Retinal pigment epithelial cell (primary cell): Measurements from ENCODE around the gene YY1AP1.
"Not testable (repeated sequence)": the region's sequence is repeated elsewhere in the genome, so short reads cannot be mapped to it uniquely, and the experiment has no call there.

ENCODE experiments used
- DNase-seq: peaks from one replicate; pipeline ENCODE4 v3.0.0-alpha.2; 2010; ENCODE audit warnings: low read depth
- H3K4me3 ChIP-seq: 2 replicates; pipeline ENCODE4 v1.5.1; 2011; ENCODE audit warnings: mild to moderate bottlenecking, low read length, control low read depth, moderate library complexity
- TF ChIP-seq, protein P1 (sequence below): conservative IDR thresholded peaks from 2 replicates; pipeline ENCODE4 v1.5.1; 2011; ENCODE audit warnings: low read depth, low read length, control low read depth, inconsistent platforms

The YY1AP1 gene

DNA sequence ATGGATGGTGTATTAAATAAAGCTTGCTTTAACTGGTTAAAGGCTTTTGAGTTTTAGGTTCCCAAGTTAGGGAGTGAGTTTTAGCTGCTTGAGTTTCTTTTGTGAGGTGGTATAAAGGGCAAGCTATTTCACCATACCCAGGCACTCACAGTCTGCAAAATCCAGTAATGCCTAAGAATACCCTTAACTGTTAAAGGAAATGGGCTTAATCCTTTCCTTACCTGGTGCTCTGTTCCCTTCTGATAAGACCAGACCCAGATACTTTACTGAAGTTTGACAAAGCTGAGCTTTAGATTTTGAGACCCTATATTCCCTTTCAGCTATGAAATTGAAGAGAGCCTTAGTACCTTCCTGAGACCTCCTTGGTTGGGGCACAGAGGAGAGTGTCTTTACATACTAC, 48.2 kb downstream of the YY1AP1 start:
- no peak overlapping the region for H3K4me3 ChIP-seq
- TF ChIP-seq, protein P1, sequence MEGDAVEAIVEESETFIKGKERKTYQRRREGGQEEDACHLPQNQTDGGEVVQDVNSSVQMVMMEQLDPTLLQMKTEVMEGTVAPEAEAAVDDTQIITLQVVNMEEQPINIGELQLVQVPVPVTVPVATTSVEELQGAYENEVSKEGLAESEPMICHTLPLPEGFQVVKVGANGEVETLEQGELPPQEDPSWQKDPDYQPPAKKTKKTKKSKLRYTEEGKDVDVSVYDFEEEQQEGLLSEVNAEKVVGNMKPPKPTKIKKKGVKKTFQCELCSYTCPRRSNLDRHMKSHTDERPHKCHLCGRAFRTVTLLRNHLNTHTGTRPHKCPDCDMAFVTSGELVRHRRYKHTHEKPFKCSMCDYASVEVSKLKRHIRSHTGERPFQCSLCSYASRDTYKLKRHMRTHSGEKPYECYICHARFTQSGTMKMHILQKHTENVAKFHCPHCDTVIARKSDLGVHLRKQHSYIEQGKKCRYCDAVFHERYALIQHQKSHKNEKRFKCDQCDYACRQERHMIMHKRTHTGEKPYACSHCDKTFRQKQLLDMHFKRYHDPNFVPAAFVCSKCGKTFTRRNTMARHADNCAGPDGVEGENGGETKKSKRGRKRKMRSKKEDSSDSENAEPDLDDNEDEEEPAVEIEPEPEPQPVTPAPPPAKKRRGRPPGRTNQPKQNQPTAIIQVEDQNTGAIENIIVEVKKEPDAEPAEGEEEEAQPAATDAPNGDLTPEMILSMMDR: no peak
- no peak for DNase-seq

DNA sequence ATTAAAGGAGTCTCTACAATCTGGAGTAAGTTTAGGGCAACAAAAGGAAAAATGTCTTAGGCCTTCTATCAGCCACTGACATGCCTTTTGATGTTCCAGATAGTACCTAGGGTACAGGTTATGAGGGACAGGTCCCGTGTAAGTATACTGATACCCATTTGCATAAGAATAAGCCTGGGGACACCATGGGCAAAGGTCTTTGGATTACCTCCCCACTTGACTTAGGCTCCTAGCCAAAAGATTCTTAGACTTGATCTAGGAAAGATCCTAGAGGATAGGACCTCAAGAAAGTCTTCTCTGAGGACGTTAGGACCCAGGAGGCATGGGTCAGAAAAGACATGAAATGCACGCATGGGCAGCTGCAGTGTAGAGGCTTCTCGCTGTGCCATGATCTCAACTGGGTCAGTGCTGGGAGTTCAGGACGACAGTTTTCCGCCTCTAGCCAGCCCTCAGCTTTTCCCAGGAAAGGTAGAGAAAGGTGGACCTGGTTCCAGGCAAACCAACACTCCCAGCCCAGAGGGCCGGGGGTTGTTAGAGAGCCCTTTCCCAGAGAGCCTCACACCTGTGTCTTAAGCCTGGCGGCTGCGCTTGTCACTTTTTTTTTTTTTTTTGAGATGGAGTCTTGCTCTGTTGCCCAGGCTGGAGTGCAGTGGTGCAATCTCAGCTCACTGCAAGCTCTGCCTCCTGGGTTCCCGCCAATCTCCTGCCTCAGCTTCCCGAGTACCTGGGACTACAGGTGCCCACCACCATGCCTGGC, 52.0 kb downstream of the YY1AP1 start:
- TF ChIP-seq, protein P1: no peak
- DNase-seq: no peak
- H3K4me3 ChIP-seq: no peak overlapping the region

- not testable (repeated sequence) for DNase-seq, H3K4me3 ChIP-seq
Observed at GRCh38 chr1:155626428-155626827, 62.1 kb downstream of the YY1AP1 start.

GRCh38 chr1:155623357-155623756, 65.2 kb downstream of the YY1AP1 start:
- TF ChIP-seq, protein P1: no peak
- no peak for DNase-seq
- no peak overlapping the region for H3K4me3 ChIP-seq

DNA sequence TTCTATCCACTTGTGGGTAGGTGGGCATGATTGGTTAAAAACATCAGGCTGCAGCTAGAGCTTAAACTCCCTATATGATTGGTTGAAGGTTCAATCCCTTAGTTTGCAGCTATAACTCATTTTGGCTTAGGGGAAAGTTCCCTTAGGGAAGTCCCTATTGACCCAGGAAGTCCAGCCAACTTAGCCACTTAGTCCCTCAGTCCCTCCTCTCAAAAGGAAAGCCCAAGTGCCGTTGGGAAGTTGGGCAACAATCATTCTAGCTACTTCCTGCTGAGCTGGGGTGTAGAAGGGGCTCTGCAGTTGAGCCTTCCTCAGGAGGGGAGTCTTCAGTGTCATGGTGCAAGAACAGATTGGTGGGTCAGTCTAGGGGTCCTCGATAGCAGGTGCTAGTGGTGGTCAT, 66.4 kb downstream of the YY1AP1 start:
- DNase-seq: no peak
- no peak overlapping the region for H3K4me3 ChIP-seq
- TF ChIP-seq, protein P1: no peak

DNA sequence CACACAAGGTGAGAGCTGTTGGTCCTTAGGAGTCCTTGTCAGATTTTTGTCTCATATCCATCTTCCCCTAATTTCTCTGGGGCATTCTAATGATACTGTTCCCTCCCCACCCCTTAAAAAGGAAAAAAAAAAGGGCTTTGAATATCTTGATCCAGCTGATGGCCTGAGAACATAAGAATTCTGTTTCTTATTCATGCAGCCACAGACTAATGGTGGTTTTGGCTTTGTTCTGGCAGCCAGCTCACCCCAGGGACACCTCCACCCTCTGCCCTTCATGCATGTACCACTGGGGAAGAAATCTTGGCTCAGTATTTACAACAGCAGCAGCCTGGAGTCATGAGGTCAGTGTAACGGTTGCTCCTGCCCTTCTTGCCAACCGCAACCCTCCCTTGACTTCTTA, 75.3 kb downstream of the YY1AP1 start:
- not testable (repeated sequence) for H3K4me3 ChIP-seq, DNase-seq

DNA sequence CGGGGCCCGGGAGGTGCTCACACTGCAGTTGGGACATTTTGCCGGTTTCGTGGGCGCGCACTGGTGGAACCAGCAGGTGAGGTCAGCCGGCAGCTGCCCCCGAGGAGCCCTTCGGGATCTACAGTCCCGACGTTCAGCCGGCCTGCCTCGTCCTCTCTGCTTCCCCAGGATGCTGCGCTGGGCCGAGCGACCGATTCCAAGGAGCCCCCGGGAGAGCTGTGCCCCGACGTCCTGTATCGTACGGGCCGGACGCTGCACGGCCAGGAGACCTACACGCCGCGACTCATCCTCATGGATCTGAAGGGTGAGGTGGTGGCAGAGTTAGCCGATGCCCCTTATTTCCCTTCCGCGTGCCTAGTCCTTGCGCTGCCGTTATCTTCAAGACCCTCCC, 78.3 kb downstream of the YY1AP1 start:
- DNase-seq: not testable (repeated sequence)
- peak overlapping the region; percentile 50 for H3K4me3 ChIP-seq

DNA sequence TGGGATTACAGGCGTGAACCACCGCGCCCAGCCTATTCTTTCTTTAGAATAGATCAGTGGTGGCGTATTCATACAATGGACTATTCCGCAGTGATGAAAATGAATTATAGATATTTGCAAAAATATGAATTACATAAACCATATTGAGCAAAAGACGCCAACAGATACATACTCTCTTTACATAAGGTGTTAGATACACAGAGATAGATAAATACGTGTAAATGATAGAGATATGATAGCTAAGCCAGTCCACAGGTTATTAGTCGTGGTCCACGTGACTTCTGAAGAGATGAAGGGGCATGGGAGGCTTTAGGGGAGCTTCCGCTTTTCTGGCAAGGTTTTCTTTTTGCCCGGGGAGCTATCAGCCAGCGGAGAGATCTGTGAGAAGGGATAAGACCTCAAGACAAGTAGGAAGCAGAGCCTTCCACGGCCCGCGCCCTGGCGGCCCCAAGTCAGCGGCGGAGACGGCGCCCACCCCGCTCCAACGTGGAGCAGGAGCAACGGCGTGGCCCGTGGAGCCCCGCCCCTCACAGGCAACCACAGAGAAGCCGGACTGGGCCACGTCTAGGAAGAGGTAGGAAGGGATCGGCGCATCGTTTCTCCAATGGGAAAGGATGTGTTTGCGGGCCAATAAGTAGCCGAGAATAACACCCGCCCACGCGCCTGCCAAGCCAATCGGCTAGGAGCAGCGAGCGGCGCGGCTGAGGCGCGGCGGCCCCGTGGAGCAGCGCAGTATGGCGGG, 78.9 kb downstream of the YY1AP1 start, which contains the start of gene MSTO1:
Gene MSTO1 (plus strand): TSS at position 704 of the 742 bp plus-strand sequence. CDS start 31 bp downstream, at position 735.
- peak; percentile 94 for DNase-seq
- TF ChIP-seq, protein P1: no peak
- peak within 1 kb of the TSS; percentile 57 for H3K4me3 ChIP-seq
